ENCODE data around the gene CCDC33.

CCDC33 gene

DNA sequence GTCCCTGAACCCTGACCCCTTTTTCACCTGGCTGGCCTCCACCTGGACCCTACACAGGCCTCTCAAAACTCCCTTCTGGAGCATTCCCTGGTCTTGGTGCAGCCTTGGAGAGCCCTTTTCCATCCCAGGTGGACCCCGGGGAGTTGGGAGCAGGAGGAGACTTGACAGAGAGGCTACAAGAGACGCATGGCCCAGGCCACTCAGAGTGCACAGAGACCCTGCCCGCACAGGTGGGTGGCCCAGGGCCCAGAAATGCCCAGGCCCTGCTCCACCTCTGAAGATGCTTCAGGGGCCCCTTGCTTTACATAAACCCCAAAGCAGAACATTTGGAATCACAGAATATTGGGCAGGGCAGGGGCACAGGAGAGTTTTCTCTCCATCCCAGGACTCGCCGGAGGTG is 97.0 kb downstream of the CCDC33 start:
- Mint-ChIP-seq H3K27ac (no peak overlapping the region), H3K27me3 (no peaks in the 10 kb centered on the region), H3K36me3 (no peaks in the 10 kb centered on the region), H3K9me3 (peaks cover 2% of the 10 kb centered on the region), H3K4me1 (peaks cover 8% of the 10 kb centered on the region), H3K4me3 (no peak overlapping the region)
- ATAC-seq = no peak

DNA sequence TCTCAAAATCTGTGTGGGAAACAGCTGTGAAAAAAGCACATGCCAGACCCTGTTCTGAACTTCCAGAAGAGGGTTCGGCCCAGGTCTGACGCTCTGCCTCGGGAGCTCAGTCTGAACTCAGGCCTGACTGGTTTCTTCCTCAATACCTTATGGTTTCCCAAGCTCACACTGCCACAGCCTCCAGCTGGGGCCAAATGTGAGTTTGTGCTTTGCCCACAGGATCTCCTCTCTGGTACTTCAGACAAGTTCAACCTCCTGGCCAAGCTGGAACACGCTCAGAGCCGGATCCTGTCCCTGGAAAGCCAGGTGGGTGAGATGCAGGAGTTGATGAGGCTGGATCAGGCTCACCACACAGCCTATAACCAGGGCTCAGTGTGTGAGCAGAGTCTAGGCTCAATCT is 97.5 kb downstream of the CCDC33 start:
- H3K4me3 Mint-ChIP-seq = no peak overlapping the region
- H3K36me3 Mint-ChIP-seq = no peaks in the 10 kb centered on the region
- H3K27me3 Mint-ChIP-seq = no peaks in the 10 kb centered on the region
- ATAC-seq = no peak
- H3K9me3 Mint-ChIP-seq = peaks cover 2% of the 10 kb centered on the region
- no peak overlapping the region for H3K27ac Mint-ChIP-seq
- peaks cover 2% of the 10 kb centered on the region for H3K4me1 Mint-ChIP-seq

GRCh38 chr15:74334127-74334526 is 98.0 kb downstream of the CCDC33 start:
- H3K4me1 Mint-ChIP-seq = no peaks in the 10 kb centered on the region
- no peaks in the 10 kb centered on the region for H3K27me3 Mint-ChIP-seq
- no peak overlapping the region for H3K27ac Mint-ChIP-seq
- H3K9me3 Mint-ChIP-seq = peaks cover 2% of the 10 kb centered on the region
- H3K36me3 Mint-ChIP-seq = no peaks in the 10 kb centered on the region
- no peak overlapping the region for H3K4me3 Mint-ChIP-seq
- no peak for ATAC-seq

DNA sequence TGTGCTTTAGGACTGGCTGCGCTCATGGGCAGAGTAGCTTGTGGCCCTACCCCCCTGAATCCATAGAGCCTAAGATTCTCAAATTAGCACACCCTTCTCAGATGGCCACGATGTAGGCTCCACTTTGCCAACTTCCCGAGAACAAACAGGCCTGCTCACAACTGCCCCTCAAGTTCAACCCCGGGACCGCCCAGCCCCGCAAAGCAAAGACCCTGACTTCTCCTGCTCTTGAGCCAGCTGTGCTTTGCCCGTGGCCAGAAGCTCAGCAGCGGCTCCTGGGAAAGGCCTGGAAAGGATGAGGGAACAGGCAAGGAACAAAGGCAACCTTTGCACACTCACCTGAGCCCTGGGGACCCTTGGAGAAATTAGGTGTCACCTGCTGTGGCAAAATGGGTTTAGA is 99.3 kb downstream of the CCDC33 start:
- Mint-ChIP-seq H3K4me3 (no peak overlapping the region), H3K27ac (no peak overlapping the region), H3K36me3 (no peaks in the 10 kb centered on the region), H3K4me1 (no peaks in the 10 kb centered on the region), H3K27me3 (peaks cover 9% of the 10 kb centered on the region), H3K9me3 (peaks cover 2% of the 10 kb centered on the region)
- no peak for ATAC-seq

DNA sequence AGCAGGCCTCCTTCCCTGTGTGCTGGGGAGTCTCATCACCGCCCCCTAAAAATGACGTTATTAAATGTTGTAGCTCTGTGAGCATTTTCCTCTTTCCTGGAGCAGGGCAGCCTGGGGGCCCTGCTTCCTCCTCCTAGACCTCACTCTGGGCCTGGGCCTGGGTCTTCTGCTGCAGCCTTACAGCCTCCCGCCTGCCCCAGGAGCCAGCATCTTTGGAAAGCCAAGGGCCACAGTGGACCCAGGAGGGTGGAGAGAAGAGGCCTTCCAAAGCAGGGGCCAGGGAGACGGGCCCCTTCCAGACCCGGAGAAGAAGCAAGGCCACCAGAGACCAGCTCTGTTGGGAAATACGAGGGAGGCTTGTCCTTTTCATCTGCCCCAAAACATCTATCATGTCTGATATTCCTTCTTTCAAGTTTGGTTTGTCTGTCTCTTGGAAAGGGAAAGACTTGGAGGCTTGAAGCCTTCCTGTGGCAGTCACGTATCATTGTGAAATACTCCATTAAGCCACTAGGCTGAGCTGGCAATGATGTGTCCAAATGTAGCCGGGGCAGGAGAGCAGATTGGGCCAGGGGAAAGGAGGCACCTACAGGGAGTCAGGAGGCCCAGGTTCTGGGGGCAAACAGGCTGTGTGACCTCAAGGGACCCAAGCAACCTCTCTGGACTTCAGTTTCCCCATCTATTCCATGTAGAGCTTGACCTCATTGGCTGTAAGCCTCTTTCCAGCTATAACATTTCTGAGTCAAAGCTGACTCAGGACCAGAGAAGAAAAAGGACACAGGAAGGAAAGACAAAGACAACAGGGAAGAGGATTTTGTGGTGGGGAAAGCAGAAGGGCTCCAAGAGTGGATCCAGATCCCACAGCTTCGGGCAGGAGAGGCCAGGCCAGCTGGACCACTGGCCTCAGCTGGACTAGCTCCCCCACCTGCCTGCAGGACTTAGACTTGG is 100.2 kb downstream of the CCDC33 start:
- Mint-ChIP-seq H3K9me3 (peaks cover 2% of the 10 kb centered on the region), H3K4me3 (no peak overlapping the region), H3K27me3 (peaks cover 12% of the 10 kb centered on the region), H3K27ac (no peak overlapping the region), H3K36me3 (no peaks in the 10 kb centered on the region), H3K4me1 (no peaks in the 10 kb centered on the region)
- no peak for ATAC-seq

- Mint-ChIP-seq H3K4me1 (no peaks in the 10 kb centered on the region), H3K36me3 (no peaks in the 10 kb centered on the region), H3K27ac (no peak overlapping the region), H3K9me3 (peaks cover 2% of the 10 kb centered on the region), H3K27me3 (peaks cover 18% of the 10 kb centered on the region), H3K4me3 (no peak overlapping the region)
- ATAC-seq = no peak
These were observed 101.0 kb downstream of the CCDC33 start for GRCh38 chr15:74337146-74337545.

GRCh38 chr15:74337607-74338211 is 101.6 kb downstream of the CCDC33 start:
- Mint-ChIP-seq H3K9me3 (peaks cover 2% of the 10 kb centered on the region), H3K4me3 (no peak overlapping the region), H3K27ac (no peak overlapping the region), H3K36me3 (no peaks in the 10 kb centered on the region), H3K4me1 (no peaks in the 10 kb centered on the region), H3K27me3 (peaks cover 21% of the 10 kb centered on the region)
- ATAC-seq = no peak

DNA sequence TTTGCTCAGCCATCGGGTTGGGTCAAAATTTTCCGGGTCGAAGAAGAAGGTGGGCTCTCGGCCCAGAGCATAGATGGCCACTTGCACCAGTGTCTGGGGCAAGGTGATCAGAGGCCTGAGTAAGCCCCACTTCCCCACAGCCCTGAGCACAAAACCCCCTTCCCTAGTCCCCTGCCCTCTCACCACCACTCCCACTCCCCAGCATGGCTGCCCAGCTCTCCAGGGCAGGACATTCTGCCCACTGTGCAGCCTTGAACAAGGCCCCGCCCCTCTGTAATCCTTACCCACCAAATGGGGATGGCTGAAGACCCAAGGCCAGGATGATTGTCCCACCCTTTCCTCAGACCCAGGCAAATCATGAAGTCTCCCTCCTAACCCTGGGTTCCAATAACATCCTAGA is 102.5 kb downstream of the CCDC33 start:
- H3K36me3 Mint-ChIP-seq = no peaks in the 10 kb centered on the region
- peaks cover 2% of the 10 kb centered on the region for H3K9me3 Mint-ChIP-seq
- no peaks in the 10 kb centered on the region for H3K4me1 Mint-ChIP-seq
- ATAC-seq = no peak
- H3K27ac Mint-ChIP-seq = no peak overlapping the region
- H3K4me3 Mint-ChIP-seq = no peak overlapping the region
- H3K27me3 Mint-ChIP-seq = peaks cover 31% of the 10 kb centered on the region

DNA sequence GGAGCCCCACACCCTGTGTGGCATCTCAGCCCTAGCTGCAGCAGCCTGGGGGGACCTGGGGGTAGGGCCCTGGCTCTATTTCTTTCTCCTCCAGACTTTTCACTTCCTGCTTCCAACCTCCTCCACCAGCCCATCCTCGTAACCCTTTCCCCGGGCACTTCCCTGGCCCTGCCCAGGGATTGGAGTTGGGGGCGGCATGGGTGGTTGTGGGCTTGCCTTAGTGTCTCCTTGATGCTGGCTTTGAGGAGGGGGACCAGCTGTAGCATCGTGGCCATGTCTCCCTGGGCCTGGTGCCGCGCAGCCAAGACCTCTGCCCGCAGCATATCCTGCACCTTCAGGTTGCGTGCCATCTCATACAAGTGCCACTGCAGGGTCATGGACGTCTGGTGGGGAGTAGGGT is 103.2 kb downstream of the CCDC33 start:
- H3K36me3 Mint-ChIP-seq = no peaks in the 10 kb centered on the region
- H3K9me3 Mint-ChIP-seq = peaks cover under 1% of the 10 kb centered on the region
- H3K4me1 Mint-ChIP-seq = no peaks in the 10 kb centered on the region
- H3K27me3 Mint-ChIP-seq = peaks cover 32% of the 10 kb centered on the region
- H3K4me3 Mint-ChIP-seq = no peak overlapping the region
- no peak for ATAC-seq
- H3K27ac Mint-ChIP-seq = no peak overlapping the region

DNA sequence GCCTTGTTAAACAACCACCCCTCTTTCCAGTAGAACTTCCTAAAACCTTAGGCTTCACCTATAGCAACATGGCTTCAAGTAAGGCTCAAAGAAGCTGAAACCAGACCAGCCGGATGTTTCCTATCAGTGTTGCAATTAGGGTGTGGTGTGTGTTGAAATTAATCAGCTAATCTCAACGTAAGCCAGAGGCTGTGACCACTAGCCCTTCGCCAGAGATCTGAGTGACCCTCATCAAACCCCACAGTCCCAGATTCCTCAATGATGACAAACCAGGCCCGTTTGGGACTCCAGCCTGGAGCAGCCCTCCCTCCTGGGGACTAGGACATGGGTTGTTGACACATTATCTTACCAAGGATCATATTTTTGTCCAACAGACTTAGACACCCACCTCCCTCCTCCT is 104.0 kb downstream of the CCDC33 start:
- Mint-ChIP-seq H3K4me3 (no peak overlapping the region), H3K4me1 (no peaks in the 10 kb centered on the region), H3K27ac (no peak overlapping the region), H3K9me3 (no peaks in the 10 kb centered on the region), H3K27me3 (peaks cover 39% of the 10 kb centered on the region), H3K36me3 (no peaks in the 10 kb centered on the region)
- no peak for ATAC-seq

- H3K9me3 Mint-ChIP-seq = no peaks in the 10 kb centered on the region
- H3K36me3 Mint-ChIP-seq = no peaks in the 10 kb centered on the region
- peaks cover 49% of the 10 kb centered on the region for H3K27me3 Mint-ChIP-seq
- no peak for ATAC-seq
- H3K4me1 Mint-ChIP-seq = peaks cover 7% of the 10 kb centered on the region
- H3K4me3 Mint-ChIP-seq = no peak overlapping the region
- H3K27ac Mint-ChIP-seq = no peak overlapping the region
These were observed 107.1 kb downstream of the CCDC33 start for GRCh38 chr15:74343127-74343796.

DNA sequence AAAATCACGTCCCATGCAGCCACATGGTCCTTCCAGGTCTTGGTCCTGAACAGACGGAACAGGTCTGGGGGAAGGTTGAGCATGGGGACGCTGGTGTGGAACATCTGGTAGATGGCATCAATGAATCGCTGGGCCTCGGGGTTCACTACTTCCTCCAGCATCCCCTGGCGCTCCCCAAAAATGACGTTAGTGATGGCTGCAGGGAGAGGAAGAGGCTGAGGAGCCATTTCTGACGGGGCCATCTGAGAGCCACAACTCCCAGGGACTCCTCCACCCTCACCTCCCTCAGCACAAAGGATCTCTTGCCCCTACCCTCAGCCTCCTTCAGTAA is 107.6 kb downstream of the CCDC33 start:
- Mint-ChIP-seq H3K27ac (no peak overlapping the region), H3K9me3 (no peaks in the 10 kb centered on the region), H3K4me1 (peaks cover 7% of the 10 kb centered on the region), H3K4me3 (no peak overlapping the region), H3K27me3 (peaks cover 49% of the 10 kb centered on the region), H3K36me3 (no peaks in the 10 kb centered on the region)
- no peak for ATAC-seq

- no peaks in the 10 kb centered on the region for H3K9me3 Mint-ChIP-seq
- H3K27me3 Mint-ChIP-seq = peaks cover 41% of the 10 kb centered on the region
- no peaks in the 10 kb centered on the region for H3K36me3 Mint-ChIP-seq
- ATAC-seq = no peak
- H3K4me1 Mint-ChIP-seq = peaks cover 7% of the 10 kb centered on the region
- no peak overlapping the region for H3K27ac Mint-ChIP-seq
- H3K4me3 Mint-ChIP-seq = no peak overlapping the region
These were observed 108.9 kb downstream of the CCDC33 start for GRCh38 chr15:74345051-74345450.

DNA sequence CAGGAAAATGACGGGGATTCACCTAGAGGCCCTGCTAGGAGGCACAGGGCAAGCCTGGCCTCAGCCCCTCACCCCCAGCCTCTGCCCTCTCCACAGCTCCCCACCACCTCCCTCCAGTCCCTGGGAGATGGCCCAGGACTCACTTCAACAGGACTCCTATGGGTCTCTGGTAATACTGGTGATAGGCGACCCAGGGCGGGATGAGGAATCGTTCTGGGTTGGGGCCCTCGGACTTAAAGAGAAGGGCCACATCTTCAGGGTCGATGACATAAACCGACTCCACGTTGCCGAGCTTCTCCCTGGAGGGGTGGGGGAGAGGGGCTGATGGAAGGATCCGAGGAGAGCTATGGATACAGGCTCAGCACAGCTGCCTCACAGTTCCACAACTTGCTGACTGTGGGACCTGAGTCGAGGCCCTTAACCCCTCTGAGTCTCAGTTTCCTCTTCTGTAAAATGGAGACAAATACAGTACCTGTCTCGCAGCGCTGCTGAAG is 111.7 kb downstream of the CCDC33 start:
- no peaks in the 10 kb centered on the region for H3K36me3 Mint-ChIP-seq
- H3K9me3 Mint-ChIP-seq = no peaks in the 10 kb centered on the region
- H3K4me3 Mint-ChIP-seq = no peak overlapping the region
- H3K4me1 Mint-ChIP-seq = peaks cover 7% of the 10 kb centered on the region
- peaks cover 27% of the 10 kb centered on the region for H3K27me3 Mint-ChIP-seq
- no peak for ATAC-seq
- H3K27ac Mint-ChIP-seq = no peak overlapping the region

GRCh38 chr15:74349241-74349778 is 113.2 kb downstream of the CCDC33 start:
- H3K4me3 Mint-ChIP-seq = no peak overlapping the region
- ATAC-seq = no peak
- H3K27ac Mint-ChIP-seq = no peak overlapping the region

More at GRCh38 chr15:74349241-74349778, 113.2 kb downstream of the CCDC33 start:
- Mint-ChIP-seq H3K4me1 (peaks cover 7% of the 10 kb centered on the region), H3K9me3 (peaks cover 2% of the 10 kb centered on the region), H3K27me3 (peaks cover 19% of the 10 kb centered on the region), H3K36me3 (peaks cover 1% of the 10 kb centered on the region)
